ENCODE results near the gene RND3.

RND3 gene

DNA sequence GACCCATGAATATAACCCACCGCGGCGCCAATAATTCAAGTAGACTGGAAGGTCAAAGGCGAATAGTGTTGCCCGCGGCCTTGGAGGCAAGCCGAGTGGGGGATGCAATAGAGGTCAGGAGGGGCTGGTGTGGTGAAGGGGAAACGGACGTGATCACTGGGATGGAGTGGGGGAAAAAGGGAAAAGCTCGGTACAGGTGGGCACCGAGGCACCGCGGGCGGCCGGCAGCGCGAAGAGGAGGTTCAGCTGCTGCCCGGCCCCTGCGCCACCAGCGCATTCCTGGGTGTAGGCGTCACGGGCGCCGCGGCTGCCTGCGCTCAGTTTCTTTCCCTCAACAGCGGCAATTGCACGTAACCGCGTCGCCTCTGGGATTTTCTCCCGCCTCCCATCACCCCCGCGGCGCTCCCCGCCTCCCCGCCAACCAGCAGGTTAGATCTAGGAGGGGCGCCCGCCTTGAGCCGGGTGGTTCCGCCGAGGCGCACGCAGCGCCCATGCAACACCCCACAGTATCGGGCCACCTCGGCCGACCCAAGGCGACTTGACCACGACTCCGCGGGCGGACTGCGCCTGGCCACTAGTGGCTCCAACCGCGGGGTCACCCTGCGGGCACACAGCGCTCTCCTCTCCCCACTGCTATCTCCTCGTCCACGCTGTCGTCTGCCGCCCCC lies 1.5 kb downstream of the RND3 start:
- in situ Hi-C loops (cut with HindIII; ENCODE audit: low sequenced_read_pairs): no loop called here
- no peak for TF ChIP-seq CTCF (IDR thresholded peaks at IDR 0.05; ENCODE audit: low read depth, low read length, missing control alignments)
- H3K4me3 ChIP-seq (ENCODE audit: low read depth, low read length): peak overlapping the region; percentile 64
- DNase-seq (ENCODE audit: low read depth): no peak

DNA sequence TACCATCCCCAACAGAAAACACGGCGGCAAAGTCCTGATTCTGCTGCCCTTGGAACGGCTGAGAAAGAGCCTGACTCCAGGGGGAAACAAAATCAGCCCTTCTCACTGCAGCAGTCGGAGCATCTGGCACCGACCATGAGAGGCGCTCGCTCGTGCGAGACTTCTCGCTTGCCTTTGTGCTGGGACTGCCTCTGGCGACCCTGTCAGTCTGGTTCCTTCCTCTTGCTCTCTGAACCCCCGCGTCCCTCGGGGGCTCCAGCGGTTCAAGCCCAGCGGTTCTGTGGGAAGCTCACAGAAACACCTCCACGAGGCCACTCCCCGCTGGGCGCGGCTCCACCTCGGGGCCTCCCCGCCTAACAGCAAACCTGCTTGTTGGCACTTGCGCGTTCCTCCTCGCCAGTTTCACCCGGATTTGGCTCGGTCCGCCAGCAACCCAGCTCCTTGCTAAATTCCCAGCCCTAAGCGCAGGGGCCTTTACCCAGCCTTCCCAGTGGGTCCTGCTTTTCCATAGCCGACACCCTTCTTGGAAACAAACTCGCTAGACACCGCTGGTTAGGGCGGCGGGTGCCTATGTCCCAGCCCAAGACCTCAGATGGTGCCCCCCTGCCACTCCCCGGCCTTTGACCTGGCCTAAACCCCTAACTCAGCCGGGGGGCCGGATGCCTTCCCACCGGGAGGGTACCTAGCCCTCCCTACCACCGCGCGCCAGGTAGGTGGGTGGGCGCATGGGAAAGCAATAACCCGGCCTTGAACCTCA lies 2.2 kb downstream of the RND3 start:
- TF ChIP-seq CTCF (IDR thresholded peaks at IDR 0.05; ENCODE audit: low read depth, low read length, missing control alignments): peak; percentile 46
- no peak for DNase-seq (ENCODE audit: low read depth)
- in situ Hi-C loops (cut with HindIII; ENCODE audit: low sequenced_read_pairs): no loop called here
- H3K4me3 ChIP-seq (ENCODE audit: low read depth, low read length): peak overlapping the region; percentile 64

GRCh38 chr2:150484461-150485021 lies 2.9 kb downstream of the RND3 start:
- H3K4me3 ChIP-seq (ENCODE audit: low read depth, low read length): peak overlapping the region; percentile 64
- no peak for TF ChIP-seq CTCF (IDR thresholded peaks at IDR 0.05; ENCODE audit: low read depth, low read length, missing control alignments)
- DNase-seq (ENCODE audit: low read depth): no peak
- in situ Hi-C loops (cut with HindIII; ENCODE audit: low sequenced_read_pairs): no loop called here

DNA sequence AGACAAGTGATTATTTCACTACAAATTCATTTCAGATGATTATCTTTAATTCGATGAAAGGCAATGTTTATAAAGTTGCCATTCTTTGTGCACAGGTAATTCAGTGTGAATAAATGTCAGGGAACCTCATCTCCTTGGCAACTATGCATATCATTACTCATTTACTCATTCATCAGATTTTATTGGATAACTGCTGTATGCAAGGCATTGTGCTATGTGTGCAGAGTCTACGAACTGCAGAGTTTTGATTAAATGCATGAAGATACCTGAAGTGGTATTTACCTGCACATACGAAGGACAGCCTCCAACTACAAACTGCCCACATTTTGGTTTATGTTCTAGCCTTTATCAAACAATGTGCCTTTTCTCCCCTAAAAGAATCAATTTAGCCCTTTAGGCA lies 3.5 kb downstream of the RND3 start:
- TF ChIP-seq CTCF (IDR thresholded peaks at IDR 0.05; ENCODE audit: low read depth, low read length, missing control alignments): no peak
- no peak for DNase-seq (ENCODE audit: low read depth)
- in situ Hi-C loops (cut with HindIII; ENCODE audit: low sequenced_read_pairs): no loop called here
- H3K4me3 ChIP-seq (ENCODE audit: low read depth, low read length): peak overlapping the region; percentile 64

GRCh38 chr2:150483532-150483931 lies 3.9 kb downstream of the RND3 start:
- in situ Hi-C loops (cut with HindIII; ENCODE audit: low sequenced_read_pairs): no loop called here
- no peak overlapping the region for H3K4me3 ChIP-seq (ENCODE audit: low read depth, low read length)
- DNase-seq (ENCODE audit: low read depth): no peak
- TF ChIP-seq CTCF (IDR thresholded peaks at IDR 0.05; ENCODE audit: low read depth, low read length, missing control alignments): no peak

GRCh38 chr2:150482667-150483400 lies 4.6 kb downstream of the RND3 start:
- TF ChIP-seq CTCF (IDR thresholded peaks at IDR 0.05; ENCODE audit: low read depth, low read length, missing control alignments): no peak
- H3K4me3 ChIP-seq (ENCODE audit: low read depth, low read length): no peak overlapping the region
- no peak for DNase-seq (ENCODE audit: low read depth)
- in situ Hi-C loops (cut with HindIII; ENCODE audit: low sequenced_read_pairs): no loop called here

Measured in astrocyte of the cerebellum (primary cell).